GM20431 (cell line): ENCODE data around the gene WDR89.
"Not testable (repeated sequence)": the region's sequence is repeated elsewhere in the genome, so short reads cannot be mapped to it uniquely, and the experiment has no call there.

Experiments
- in situ Hi-C: fragments of 300-500 bp; cut with MseI, MboI; formaldehyde crosslinking; loops from one replicate; pipeline ENCODE4 v1.15.0; 2020; ENCODE audit warnings: low sequenced_read_pairs; ENCODE audit not compliant: unreplicated experiment

The WDR89 gene

DNA sequence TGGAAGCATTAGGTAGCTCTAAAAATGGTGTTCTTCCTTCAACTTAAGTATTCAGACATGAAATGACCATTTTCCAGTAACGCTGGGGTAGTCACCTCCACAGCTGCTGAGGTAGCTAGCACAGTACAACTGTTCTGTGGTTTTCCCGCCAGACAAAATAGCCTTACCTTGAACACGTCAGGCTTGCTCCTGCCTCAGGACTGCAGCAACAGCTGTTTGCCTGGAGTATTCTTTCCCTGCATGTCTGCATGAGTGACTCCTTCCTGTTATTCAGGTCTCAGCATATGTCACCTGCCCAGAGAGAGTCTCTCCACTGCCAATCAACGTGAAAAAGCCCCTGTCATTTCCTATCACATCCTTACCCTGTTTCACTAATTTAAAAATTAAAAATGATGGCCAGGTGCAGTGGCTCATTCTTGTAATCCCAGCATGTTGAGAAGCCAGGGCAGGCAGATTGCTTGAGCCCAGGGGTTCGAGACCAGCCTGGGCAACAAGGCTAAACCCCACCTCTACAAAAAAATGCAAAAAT is 37.9 kb downstream of the WDR89 start:
- in situ Hi-C loops: no loop called here

DNA sequence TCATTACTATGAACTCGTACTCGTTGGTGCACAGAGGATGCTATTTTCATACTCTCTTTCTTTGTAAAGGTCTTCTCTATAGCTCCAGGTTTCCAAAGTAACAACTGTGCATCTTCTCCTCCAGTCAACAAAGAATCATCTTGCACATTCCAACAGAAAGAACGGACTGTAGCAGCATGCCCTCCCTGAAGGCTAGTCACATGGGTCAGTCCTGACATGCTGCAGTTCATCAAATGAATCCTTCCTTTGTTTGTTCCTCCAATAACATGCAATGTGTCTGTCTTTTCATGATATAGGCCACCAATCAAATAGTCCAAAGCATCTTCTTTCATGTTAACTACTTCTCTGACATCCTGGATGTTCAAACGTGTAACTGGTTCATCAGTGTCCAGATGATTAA is 42.9 kb downstream of the WDR89 start:
- in situ Hi-C loops: no loop called here

- in situ Hi-C loops: no loop called here
Measured at GRCh38 chr14:63596998-63597658, 44.5 kb downstream of the WDR89 start.

DNA sequence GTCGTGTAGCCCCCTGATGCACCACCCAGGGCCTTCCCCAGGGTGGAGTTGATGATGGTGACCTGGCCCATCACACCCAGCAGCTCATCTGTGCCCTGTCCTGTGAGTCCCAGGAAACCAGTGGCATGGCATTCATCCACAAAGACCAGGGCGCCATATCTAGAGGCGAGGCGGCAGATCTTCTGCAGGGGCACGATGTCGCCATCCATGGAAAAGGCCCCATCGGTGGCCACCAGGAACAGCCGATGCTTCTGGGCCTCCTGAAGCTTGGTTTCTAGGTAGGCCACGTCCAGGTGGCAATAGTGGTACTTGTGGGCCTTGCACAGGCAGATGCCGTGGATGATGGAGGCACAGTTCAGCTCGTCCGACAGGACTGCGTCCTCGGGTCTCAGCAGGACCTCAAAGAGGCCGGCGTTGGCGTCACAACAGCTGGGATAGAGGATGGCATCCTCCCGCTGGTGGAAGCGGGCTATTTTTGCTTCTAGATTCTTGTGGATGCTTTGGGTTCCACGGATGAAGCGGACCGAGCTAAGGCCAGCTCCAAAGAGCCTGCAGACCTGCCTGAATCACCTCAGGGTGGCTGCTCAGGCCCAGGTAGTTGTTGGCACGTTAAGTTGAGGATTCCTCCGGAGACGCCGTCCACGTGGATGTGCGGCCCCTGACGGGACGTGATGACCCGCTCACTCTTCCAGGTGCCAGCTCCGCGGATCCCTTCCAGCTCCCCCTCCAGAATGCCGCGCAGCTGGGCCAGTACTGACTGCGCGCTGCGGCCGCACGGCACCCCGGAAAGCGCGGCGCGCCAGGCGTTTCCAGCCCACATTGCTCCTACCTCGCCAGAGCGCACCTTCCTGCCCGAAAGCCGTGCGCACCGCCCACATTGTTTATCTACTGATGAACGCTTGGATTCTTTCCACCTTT is 47.0 kb downstream of the WDR89 start:
- in situ Hi-C loops: no loop called here

DNA sequence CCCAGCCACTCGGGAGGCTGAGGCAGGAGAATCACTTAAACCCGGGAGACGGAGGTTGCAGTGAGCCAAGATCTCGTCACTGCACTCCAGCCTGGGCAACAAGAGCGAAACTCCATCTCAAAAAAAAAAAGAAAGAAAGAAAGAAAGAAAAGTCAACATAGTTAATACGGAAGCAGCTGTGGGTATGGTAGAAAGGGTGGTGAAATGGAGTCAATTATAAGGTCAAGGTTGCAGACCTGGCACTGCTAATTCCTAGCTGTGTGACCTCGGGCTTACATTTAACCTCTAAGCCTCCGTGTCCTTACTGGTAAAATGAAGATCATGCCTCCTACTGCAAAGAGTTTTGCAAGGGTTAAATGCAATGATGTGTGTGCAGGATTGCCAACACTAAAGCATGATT is 58.6 kb downstream of the WDR89 start:
- in situ Hi-C loops: not testable (repeated sequence)

DNA sequence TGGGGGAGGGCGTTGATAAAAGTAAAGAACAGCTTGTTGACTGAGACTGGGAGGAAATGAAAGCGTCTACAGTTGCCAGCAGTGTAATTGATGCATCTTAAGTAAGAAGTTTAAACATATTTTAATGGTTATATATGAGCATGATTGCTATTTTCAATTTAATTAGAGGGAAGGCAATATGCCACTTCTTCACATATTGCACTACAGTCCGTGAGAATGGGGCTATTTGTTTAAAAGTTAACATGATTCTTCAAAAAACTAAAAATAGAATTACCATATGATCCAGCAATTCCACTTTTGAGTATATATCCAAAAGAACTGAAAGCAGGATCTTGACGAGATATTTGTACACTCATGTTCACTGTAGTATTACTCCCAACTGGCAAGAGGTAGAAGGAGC is 60.2 kb downstream of the WDR89 start:
- in situ Hi-C loops: no loop called here

DNA sequence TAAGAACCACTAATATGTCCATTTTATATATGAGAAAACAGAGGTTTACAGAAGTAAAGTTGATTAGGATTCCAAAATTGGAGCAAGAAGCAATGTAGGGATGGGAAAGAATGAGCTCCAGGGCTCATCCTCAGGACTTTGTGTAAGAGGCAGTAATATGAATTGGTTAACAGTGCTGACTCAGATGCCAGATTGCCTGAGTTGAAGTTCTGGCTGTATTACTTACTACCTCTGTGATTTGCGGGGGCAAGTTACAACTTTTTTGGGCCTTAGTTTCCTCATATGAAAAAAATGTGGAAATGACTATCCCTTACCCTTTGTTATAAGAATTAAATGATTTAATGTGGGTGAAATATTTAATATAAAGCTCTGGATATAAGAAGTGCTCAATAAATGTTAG is 63.4 kb downstream of the WDR89 start:
- in situ Hi-C loops: no loop called here

- in situ Hi-C loops: no loop called here
Measured at GRCh38 chr14:63573581-63573980, 68.1 kb downstream of the WDR89 start.

GRCh38 chr14:63565448-63565847 is 76.2 kb downstream of the WDR89 start:
- in situ Hi-C loops: no loop called here

- in situ Hi-C loops: no loop called here
Measured at GRCh38 chr14:63564318-63564717, 77.4 kb downstream of the WDR89 start.

DNA sequence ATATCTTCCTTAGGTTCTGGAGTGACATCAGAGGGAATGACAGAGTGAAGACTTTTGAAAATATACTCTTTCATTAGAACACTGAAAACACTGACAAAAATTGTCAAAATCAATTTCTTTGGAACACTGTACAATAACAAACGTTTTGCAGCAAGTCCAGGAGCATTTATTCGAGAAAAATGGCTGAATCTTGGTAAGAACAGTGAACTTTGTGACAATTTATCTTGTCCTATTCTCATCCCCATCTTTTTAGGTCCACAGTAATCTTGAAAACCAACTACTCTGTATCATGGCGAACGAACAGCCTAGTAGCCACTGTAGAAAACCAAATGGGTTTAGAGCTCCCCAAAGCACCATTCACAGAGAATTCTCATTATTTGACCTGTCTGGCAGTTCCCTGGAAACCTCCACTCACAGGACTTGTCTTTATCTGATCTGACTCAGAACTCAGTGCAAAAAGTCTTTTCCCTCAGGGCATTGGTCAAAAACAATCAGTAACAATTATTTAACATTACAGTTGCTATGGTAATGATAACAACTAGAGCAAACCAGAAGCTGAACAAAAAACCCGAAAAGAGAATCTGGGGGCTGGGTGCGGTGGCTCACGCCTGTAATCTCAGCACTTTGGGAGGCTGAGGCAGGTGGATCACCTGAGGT is 78.2 kb downstream of the WDR89 start:
- in situ Hi-C loops: no loop called here

DNA sequence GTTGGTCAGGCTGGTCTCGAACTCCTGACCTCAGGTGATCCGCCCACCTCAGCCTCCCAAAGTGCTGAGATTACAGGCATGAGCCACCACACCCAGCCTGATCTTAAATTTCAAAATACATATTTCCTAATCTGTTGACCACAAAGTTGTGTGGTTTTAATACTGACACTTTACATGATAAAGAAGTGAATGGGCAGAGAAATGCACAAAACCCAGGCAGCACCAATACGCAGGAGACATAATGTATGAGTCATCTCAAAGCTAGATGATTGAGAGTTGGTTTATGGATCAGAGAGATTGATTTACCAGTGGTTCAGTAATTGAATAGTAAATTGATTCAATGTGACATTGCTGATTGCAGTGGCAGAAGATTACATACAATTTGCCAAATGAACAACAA is 79.3 kb downstream of the WDR89 start:
- in situ Hi-C loops: no loop called here

GRCh38 chr14:63555572-63555971 is 86.1 kb downstream of the WDR89 start:
- in situ Hi-C loops: no loop called here

DNA sequence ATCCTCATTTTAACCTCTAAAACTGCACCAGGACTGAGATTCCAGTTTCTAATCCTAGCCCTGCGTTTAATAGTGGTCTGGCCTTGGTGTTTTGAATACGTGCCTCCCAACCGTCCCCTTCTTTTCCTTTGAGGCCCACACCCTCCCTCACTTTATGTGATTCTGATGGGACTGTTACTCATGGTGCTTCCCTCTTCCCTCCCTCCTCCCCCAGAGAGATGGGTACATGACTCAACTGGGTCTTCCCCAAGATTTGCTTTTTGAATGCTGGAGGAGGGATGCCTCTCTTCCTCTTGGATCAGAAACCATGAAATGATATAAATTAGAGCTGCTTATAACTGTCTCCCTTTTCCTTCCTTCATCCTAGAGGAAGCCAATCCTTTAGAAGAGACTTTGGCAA is 90.3 kb downstream of the WDR89 start:
- in situ Hi-C loops: no loop called here

DNA sequence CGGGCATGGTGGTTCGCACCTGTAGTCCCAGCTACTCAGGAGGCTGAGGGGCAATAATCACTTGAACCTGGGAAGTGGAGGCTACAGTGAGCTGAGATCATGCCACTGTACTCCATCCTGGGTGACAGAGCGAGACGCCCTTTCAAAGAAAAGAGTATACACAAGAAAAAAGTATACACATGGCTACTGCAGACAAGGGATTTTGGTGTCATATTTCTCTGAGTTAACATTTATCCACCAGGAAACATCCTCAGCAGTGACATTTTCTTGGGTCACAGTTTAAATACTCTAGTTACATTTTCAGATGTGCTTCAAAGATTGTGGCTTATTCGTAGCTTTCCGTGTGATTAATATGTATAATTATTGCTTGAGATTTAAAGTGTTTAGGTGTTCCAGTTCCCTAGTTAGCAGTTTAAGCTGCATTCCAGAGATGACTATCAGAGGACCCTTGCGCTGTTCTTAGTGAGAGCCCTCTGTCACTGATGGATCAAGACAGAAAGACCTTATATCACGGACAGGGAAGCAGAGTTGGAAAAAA is 93.8 kb downstream of the WDR89 start:
- in situ Hi-C loops: no loop called here
